Stimulated activated CD4-positive, alpha-beta T cell treated with anti-CD3 and anti-CD28 coated beads, TNF-alpha, amount 100 ng/mL, for 4 hours (primary cell): ENCODE results near the gene CACNA1F.
"Not testable (repeated sequence)": the region's sequence is repeated elsewhere in the genome, so short reads cannot be mapped to it uniquely, and the experiment has no call there.

Experiments
- DNase-seq, 3 experiments: peaks; one replicate each; pipeline ENCODE4 v3.0.0-alpha.2; 2020; ENCODE audit warnings: low read depth in 3 of 3

Gene CACNA1F

DNA sequence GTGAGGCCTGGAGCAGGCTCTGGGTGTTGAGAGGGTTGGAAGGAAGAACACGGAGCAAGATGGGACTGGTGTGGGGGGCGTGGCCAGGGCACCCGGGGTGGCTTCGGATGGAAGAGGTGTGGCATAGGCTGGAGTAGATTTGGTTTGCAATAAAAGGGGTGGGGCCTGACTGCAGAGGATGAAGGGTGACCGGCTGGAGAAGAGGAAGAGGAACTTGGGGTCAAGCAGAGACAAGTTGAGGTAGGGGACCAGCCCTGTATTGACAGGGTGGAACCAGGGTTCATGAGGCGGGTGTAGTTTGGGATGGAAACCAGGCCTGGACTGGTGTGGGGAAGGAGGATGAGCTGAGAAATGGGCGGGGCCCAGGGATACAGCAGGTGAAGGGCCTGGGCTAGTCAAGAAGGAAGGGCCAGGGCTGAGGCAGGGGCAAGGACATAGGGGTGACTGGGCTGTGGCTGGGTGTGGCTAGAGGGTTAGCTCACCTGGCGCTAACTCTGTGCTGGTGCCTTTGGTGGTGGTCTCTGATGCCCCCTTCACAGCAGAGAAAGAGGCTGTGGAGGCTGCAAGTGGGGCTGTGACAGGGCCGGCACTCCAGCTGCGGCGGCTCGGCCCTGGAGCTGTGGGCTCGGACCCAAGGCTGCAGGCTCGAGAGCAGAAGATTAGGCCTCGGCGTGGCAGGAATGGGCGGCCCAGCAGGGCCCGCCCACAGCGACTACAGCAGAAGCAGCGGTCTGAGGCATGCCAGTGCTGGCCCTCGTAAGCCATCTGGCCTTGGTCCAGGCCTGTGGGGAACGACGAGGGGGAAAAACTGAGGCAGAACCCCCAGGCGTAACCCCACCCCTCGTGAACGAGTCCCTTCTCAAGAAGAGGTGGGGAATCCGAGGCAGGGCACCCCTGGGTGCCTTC is 56.5 kb downstream of the CACNA1F start:
- no peak for DNase-seq

DNA sequence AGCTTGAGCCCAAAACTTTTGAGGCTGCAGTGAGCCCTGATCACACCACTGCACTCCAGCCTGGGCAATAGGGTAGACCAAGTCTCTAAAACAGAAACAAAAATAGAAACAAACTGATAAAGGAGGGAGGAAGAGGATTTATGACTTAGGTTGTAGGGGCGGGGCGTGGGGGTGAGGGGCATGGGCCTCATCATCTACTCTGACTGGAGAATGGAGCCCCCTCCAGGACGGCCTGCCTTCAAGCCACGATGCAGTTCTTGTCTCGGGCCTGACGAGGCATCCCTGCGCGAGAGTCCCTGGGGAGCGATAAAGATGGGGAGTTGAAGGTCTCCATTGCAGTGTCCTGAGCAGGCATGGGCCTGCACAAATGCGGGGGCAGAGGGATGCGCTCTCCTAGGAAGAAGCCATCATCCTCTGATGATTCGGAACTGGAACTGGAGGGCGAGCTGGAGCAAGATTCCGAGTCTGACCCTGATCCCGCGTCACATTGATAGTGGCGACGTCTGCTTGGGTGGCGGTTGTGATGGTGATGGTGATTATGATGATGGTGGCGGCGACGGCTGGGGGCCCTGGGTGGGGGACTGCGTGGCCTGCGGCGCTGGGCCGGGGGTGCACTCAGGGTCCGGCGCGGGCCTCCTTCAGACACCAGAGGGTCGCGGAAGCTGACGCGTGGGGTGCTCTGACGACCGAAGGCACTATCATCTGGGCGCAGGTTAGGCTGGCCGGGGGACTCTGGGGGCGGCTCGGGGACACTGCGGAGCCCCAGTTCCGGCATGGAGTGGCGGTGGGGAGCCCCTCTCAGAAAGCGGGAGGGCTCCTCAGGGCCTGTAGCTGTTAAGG is 57.5 kb downstream of the CACNA1F start:
- DNase-seq, result no peak

DNA sequence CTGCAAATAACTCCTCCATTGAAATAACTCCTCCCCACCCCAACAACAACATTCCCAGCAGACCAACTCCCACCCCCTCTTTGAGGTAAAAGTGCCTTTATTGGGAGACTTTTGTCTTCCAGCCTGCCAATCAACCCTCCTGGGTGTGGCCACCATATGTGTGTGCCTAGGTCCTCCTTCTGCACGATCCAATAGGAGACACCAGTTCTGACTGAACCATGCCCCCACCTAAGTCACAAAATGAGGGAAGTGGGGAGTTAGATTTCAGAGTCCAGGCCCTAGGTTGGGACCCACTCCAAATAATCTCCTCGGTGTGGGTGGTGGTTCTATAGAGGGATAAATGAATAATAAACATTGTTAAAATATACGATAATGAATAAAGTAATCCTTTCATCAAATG is 58.4 kb downstream of the CACNA1F start:
- DNase-seq, result no peak

DNA sequence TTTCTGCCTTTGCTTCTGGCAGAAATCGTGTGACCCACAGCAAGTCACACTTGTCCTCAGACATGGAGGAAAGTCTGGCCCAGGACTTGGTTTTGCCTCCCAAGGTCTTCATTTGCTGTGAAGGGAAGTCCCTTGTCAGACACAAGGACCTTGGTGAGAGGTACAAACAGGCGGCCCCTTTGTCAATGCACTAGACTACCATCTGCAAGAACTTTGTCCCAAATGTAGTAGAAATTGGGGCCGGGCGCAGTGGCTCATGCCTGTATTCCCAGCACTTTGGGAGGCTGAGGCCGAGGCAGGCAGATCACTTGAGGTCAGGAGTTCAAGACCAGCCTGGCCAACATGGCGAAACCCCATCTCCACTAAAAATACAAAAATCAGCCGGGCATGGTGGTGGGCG is 59.6 kb downstream of the CACNA1F start:
- not testable (repeated sequence) for DNase-seq

DNA sequence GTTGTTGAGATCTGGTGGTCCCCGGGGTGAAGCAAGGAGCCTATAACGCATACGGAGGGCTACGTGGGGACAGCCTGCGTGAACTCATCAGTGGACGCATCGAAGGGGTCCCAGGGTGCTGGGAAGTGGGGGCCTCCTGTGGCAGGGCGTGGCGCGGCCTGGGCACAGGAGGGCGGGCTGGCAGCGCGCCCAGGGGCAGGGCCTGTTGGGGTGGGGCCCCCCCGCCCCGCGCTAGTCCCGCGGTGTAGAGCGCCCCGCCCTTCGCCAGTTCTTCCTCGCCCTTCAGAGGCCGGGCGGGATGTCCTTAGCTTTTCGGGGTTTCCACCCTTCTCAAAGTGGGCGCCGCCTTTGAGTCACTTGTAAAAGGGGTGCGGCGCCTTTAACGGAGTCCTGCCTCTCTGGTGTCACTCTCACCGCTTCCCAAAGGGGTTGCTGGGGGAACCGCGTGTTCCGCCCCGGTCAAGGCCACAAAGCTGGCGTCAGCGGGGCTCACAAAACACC is 60.8 kb downstream of the CACNA1F start:
- peak in 1 of 3 experiments; percentile 50 for DNase-seq

DNA sequence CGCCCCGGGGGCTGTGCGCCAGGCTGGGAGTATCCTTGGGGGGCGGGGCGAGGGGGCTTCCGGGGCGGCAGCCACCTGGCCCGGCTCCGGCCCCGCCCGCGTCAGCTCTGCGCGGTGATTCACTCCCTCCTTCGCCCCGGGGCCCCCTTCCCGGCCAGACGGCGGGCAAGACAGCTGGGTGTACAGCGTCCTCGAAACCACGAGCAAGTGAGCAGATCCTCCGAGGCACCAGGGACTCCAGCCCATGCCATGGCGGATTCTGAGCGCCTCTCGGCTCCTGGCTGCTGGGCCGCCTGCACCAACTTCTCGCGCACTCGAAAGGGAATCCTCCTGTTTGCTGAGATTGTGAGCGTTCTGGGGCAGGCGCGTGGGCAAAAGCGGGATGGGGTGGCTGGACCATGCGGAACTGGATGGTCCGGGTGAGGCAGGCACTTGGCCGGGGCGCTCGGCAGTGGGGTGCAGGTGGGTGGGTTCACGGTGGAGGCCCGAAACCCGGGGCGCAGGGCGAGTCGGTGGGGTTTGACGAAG is 61.3 kb downstream of the CACNA1F start, which contains the start of gene PLP2:
Gene PLP2, plus strand, starts transcription at position 147 of the 528 bp plus-strand sequence. Its CDS starts 103 bp downstream, at position 250.
- DNase-seq, result peak in 2 of 3 experiments; percentile 52 to 54

DNA sequence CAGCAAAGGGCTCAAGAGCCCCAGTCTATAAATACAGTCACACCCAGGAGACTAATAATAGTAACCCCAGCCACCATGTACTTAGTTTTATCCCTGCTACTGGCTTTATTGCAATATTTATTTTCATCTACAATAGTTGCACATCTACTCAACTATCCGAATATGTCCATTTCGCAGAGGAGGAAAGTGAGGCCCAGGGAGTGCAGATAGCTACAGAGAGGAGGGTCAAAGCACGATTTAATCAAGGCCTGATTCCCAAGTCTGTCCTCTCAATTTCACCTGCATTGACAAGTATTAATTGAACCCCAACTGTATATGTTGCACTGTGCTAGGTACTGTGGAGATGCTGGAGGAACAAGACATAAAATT is 65.4 kb downstream of the CACNA1F start:
- no peak for DNase-seq

DNA sequence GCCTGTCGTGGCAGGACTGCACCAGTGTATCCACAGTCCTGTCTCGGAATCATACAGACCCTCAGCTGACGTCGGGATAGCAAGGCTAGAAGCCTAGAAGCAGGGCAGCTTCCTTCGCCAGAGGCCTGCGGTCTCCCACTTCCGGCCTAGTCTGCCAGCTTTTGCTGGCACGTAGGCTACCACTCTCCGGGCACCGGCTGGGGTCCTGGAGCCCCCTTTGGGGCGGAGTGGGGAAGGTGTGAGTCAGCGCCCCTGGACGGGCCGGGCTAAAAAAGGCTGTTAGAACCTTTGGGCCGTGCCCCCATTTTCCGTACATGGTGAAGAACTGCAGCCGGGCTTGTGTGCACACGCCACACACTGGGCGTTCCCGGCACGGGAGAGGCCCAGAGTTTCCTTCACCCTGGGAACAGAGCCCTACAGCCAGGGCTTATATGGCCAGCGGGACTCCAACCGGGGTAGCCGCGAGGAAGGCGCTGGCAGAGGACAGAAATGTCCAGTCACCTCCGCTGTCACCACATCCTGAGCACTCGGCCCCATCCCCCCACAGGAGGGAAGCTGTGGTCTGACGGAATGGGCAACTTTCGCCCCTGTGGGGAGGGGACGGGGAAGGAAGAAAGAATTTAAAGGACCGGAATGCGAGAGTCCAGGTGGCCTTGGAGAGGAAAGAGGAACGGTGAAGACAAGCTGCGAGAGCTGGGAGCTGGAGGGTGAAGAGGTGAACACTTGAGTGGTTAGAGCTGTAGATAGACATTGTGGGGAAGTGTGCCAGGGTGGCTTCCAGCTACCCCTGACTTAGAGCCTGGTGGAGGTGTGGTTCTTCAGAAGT is 66.0 kb downstream of the CACNA1F start:
- DNase-seq, result no peak

DNA sequence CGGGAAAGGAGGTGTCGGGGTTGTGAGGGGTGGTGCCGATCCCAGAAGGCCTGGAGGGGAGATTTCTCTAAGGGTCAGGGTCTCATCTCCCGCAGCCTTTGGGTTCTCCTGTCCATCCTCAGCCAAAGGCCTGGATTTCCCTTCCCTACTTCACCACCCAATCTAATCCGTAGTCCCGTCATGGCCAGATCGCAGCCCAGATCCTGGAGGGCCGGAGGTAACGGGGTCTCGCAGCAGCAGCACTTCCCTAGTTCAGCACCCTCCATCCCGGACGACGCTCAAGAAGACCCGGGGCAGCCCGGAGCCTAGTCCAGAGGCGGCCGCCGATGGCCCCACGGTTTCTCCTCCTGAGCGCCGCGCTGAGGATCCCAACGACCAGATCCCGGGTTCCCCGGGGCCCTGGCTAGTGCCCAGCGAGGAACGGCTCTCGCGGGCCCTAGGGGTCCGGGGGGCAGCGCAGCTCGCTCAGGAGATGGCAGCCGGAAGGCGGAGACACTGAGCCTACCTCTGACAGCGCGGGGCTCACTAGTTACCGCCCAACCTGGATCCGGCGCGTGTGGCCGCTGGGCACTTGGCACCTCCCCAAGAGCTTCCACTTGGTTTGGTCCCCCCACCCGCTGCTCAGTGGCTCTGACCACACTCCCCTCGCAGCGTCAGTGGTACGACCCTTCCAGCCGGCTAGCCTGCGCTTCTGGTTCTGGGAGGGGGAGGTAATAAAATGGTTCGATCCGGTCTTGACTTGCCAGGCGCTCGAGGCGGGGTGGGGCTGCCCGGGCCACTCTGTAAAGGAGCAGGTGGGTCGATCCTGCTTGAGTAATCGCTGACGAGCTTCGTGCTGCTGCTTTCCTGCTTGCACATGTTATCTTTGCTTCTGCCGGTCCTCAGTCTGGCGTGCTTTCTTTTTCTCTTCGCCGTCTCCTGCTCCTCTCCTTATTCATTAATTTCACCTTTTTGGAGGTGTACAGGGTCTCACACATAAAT is 66.9 kb downstream of the CACNA1F start:
- DNase-seq, result peak in 2 of 3 experiments; percentile 43 to 49

DNA sequence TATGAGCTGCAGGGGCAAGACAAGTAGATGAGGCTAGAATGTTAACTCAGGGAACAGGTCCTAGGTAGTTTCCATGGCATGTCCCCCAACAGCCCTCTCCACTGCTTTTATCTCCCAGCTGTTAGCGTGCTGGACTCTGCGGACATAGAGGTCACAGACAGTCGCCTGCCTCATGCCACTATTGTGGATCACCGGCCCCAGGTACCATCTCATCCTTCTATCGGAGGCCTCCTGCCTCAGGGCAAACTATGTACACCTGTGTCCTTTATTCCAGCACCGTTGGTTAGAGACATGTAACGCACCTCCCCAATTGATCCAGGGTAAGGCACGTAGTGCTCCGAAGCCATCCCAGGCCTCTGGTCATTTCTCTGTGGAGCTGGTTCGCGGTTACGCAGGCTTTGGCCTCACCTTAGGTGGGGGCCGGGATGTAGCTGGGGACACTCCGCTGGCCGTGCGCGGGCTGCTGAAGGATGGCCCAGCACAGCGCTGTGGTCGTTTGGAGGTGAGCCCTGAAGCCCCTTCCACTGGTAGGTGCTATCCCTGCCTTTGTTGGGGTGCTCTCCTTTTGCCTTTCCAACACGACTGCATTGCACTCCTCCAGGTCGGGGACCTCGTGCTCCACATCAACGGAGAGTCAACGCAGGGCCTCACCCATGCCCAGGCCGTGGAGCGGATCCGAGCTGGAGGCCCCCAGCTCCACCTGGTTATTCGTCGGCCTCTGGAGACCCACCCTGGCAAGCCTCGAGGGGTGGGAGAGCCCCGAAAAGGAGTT is 68.4 kb downstream of the CACNA1F start:
- DNase-seq, result no peak

DNA sequence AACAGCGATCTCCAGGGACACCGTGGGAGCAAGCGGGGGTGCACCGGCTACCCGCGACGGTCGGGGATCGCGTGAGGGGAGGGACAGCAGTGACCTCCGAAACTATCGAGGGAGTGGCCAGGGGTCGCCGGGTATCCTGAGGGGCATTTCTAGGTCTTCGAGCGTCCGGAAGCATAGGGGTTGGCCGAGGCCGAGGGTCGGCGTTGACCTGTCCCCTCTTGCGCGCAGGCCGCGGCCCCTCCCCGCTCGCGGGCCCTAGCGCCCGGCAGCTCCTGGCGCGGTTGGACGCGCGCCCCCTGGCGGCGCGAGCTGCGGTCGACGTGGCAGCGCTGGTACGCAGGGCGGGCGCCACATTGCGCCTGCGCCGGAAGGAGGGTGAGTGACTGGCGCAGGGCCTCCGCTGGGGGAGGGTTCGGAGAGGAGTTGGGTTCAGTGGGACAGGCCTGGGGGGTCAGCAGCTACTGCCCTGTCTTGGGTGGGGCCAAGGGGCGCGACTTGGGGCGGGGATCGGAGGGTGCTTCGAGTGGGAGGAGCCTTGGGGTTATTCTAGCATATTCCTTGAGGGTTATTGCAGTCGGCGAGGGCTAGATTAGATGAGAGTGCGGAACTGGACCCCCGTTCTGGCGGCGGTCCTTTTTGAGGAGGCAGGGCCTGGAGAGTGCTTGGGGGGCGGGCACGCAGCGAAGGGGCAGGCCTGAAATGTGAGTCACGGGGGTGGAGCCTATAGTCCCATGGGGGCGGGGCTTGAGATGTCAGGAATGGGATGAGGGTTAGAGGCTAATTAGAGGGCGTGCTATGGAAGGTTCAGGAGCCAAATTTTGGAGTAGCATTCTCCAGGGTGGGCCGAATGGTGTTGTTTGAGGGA is 69.4 kb downstream of the CACNA1F start:
- DNase-seq, result peak; percentile 53 to 65 (median 62)

DNA sequence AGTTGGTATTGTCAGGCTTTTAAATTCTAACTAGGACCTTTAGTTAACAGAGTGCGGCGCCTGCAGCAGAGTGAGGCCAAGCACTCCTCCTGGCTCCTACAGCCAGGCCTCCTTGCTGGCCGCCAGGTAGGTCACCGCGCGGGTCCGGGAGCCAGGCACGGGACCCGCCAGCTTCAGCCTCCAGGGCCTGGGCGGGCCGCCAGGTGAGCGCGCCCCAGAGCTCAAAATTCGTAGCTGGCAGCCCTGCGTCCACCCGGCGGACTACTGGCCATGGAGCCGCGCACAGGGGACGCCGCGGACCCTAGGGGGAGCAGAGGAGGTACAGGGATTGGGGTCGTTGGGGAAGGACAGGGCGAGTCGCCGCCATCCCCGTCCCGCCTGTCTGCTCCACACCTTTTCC is 70.5 kb downstream of the CACNA1F start, which contains the start of gene MAGIX:
Gene MAGIX, plus strand, starts transcription at position 139 of the 400 bp plus-strand sequence. Its CDS starts 132 bp downstream, at position 271.
- DNase-seq, result no peak

DNA sequence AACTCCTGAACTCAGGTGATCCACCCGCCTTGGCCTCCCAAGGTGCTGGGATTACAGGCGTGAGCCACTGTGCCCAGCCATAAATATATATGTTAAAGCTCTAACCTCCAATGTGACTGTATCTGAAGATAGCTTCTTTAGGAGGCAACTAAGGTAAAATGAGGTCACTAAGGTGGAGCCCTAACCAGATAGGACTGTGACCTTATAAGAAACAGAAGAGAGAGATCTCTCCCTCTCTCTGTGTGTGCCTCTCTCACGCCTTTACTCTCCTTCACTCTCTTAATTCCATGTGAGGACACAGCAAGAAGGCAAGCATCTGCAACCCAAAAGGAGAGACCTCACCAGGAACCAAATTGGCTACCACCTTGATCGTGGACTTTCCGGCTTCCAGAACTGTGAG is 71.5 kb downstream of the CACNA1F start:
- no peak for DNase-seq

DNA sequence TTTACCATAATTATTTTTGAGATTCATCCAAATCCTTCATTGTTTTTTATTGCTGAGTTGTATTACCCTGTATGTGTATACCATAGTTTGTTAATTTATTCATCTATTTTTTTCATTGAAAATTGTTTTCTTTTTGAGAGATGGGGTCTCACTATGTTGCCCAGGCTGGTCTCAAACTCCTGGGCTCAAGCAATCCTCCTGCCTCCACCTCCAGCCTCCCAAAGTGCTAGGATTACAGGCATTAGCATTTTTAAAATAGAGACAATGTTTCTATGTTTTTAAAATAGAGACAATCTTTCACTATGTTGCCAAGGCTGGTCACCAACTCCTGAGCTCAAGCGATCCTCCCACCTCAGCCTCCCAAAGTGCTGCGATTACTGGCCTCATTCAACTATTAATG is 72.2 kb downstream of the CACNA1F start:
- DNase-seq, result no peak

DNA sequence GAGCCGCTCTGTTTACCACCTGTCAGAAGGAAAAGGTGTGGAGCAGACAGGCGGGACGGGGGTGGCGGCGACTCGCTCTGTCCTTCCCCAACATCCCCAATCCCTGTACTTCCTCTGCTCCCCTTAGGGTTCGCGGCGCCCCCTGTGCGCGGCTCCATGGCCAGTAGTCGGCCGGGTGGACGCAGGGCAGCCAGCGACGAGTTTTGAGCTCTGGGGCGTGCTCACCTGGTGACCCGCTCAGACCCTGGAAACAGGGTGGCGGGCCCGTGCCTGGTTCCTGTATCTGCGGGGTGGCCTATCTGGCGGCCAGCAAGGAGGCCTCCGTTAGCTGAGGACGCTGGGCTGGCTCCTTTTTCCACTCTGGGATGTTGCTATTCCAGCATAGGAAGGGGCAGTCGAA is 75.9 kb downstream of the CACNA1F start:
- no peak for DNase-seq

DNA sequence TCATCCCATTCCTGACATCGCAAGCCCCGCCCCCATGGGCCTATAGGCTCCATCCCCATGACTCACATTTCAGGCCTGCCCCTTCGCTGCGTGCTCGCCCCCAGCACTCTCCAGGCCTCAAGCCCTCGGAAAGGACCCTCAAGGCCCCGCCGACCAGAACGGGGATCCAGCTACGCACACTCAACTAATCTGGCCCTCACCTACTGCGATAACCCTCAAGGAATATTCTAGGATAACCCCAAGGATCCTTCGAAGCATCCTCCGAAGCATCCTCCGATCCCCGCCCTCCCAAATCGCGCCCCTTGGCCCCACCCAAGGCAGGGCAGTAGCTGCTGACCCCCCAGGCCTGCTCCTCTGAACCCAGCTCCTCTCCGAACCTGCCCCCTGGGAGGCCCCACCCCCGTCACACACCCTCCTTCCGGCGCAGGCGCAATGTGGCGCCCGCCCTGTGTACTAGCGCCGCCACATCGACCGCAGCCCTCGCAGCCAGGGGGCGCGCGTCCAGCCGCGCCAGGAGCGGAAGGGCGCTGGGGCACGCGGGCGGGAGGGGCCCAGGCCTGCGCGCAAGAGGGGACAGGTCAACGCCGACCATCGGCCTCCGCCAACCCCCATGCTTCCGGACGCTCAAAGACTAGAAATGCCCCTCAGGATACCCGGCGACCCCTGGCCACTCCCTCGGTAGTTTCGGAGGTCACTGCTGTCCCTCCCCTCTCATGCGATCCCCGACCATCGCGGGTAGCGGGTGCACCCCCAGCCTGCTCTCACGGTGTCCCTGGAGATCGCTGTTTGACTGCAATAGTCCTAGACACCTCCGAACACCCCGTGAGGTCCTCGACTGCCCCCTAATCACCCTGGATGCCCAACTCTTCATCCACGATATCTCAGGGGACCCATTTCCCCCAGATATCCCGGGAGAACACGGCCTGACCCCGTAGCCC is 77.0 kb downstream of the CACNA1F start:
- DNase-seq, result peak; percentile 67 to 74 (median 71)
